HL-60 (cell line): Measurements from ENCODE around the gene TAF3.

ENCODE experiments used
- DNase-seq, 2 experiments: peaks; one replicate each; pipeline ENCODE4 v3.0.0-alpha.2; 2010 to 2020; ENCODE audit warnings: low read depth in 1 of 2, low spot score in 1 of 2
- H3K27ac ChIP-seq: fragments of 250-450 bp; sonication (Bioruptor Pico); replicated peaks from 2 replicates; pipeline ENCODE4 v1.5.1; 2020; ENCODE audit warnings: mild to moderate bottlenecking, moderate library complexity
- H3K27me3 ChIP-seq: fragments of 250-450 bp; sonication (Bioruptor Pico); 2 replicates; pipeline ENCODE4 v1.5.1; 2021; ENCODE audit warnings: mild to moderate bottlenecking, moderate library complexity; ENCODE audit not compliant: insufficient read depth, poor library complexity, severe bottlenecking
- H3K4me3 ChIP-seq: replicated peaks from 2 replicates; pipeline ENCODE4 v1.5.1; 2011; ENCODE audit warnings: mild to moderate bottlenecking, control low read depth, low read length; ENCODE audit not compliant: insufficient read depth
- GABPA ChIP-seq: IDR thresholded peaks from 2 replicates; pipeline ENCODE4 v1.6.1; 2012; ENCODE audit warnings: low read depth
- POLR2AphosphoS5 ChIP-seq: IDR thresholded peaks from 2 replicates; pipeline ENCODE4 v1.6.1; 2012; ENCODE audit warnings: low read depth
- SPI1 ChIP-seq: IDR thresholded peaks from 2 replicates; pipeline ENCODE4 v1.6.1; 2012; ENCODE audit warnings: low read depth, mild to moderate bottlenecking, borderline replicate concordance
- TF ChIP-seq, protein P1 (sequence below): IDR thresholded peaks from 2 replicates; pipeline ENCODE4 v1.6.1; 2012; ENCODE audit warnings: low read depth; ENCODE audit not compliant: insufficient replicate concordance
- TF ChIP-seq, protein P2 (sequence below): IDR thresholded peaks from one replicate; pipeline ENCODE4 v1.5.1; 2011; ENCODE audit warnings: low read length, control low read depth, inconsistent platforms; ENCODE audit not compliant: insufficient read depth

The TAF3 gene

DNA sequence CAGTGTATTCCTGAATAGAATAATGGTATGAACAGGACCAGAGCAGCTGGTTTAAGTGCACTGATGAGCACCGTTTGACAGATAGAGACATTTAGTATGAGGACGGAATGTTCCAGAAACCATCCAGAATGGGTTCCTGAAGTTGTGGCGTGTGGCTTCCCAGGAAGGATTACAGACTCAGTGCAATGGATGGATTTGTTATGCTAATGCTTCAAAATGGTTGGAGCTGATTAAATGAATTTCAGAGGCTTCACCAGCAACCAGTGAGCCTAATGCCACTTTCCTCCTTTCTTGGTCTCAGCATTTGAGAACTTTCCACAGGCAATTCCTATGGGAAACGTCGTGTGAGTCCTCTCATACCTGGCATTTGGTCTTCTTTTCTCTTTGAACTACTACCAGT is 246.1 kb downstream of the TAF3 start:
- Histone ChIP-seq H3K27ac (no peak overlapping the region), H3K27me3 (no peaks in the 10 kb centered on the region), H3K4me3 (no peak overlapping the region)
- DNase-seq, result no peak
- TF ChIP-seq SPI1 (no peak), POLR2AphosphoS5 (no peak), GABPA (no peak)
- TF ChIP-seq, protein P1, sequence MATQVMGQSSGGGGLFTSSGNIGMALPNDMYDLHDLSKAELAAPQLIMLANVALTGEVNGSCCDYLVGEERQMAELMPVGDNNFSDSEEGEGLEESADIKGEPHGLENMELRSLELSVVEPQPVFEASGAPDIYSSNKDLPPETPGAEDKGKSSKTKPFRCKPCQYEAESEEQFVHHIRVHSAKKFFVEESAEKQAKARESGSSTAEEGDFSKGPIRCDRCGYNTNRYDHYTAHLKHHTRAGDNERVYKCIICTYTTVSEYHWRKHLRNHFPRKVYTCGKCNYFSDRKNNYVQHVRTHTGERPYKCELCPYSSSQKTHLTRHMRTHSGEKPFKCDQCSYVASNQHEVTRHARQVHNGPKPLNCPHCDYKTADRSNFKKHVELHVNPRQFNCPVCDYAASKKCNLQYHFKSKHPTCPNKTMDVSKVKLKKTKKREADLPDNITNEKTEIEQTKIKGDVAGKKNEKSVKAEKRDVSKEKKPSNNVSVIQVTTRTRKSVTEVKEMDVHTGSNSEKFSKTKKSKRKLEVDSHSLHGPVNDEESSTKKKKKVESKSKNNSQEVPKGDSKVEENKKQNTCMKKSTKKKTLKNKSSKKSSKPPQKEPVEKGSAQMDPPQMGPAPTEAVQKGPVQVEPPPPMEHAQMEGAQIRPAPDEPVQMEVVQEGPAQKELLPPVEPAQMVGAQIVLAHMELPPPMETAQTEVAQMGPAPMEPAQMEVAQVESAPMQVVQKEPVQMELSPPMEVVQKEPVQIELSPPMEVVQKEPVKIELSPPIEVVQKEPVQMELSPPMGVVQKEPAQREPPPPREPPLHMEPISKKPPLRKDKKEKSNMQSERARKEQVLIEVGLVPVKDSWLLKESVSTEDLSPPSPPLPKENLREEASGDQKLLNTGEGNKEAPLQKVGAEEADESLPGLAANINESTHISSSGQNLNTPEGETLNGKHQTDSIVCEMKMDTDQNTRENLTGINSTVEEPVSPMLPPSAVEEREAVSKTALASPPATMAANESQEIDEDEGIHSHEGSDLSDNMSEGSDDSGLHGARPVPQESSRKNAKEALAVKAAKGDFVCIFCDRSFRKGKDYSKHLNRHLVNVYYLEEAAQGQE, result no peak
- TF ChIP-seq, protein P2, sequence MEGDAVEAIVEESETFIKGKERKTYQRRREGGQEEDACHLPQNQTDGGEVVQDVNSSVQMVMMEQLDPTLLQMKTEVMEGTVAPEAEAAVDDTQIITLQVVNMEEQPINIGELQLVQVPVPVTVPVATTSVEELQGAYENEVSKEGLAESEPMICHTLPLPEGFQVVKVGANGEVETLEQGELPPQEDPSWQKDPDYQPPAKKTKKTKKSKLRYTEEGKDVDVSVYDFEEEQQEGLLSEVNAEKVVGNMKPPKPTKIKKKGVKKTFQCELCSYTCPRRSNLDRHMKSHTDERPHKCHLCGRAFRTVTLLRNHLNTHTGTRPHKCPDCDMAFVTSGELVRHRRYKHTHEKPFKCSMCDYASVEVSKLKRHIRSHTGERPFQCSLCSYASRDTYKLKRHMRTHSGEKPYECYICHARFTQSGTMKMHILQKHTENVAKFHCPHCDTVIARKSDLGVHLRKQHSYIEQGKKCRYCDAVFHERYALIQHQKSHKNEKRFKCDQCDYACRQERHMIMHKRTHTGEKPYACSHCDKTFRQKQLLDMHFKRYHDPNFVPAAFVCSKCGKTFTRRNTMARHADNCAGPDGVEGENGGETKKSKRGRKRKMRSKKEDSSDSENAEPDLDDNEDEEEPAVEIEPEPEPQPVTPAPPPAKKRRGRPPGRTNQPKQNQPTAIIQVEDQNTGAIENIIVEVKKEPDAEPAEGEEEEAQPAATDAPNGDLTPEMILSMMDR, result no peak

GRCh38 chr10:8065651-8066050 is 247.3 kb downstream of the TAF3 start:
- no peak overlapping the region for H3K27ac ChIP-seq
- no peak for DNase-seq
- H3K4me3 ChIP-seq, result no peak overlapping the region
- TF ChIP-seq POLR2AphosphoS5, result no peak
- TF ChIP-seq, protein P2, result no peak
- TF ChIP-seq GABPA, result no peak
- no peak for TF ChIP-seq SPI1
- TF ChIP-seq, protein P1, result no peak
- H3K27me3 ChIP-seq, result no peaks in the 10 kb centered on the region

DNA sequence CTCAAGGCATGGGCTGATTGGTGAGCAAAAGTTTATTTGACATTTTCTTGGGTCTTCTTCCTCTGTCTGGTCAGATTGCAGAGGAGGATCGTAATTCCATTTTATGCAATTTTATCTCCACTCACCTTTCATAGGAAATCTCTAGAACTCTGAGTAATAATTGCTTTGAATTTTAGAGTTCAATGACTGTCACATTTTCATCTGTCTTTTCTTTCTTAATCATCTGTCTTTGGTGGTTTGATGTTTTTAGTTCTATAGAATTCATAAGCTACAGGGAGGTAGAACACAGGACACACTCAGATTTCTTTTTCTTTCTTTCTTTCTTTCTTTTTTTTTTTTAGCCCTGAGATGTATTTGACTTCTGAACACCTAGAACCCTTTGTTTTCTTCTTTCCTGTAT is 247.8 kb downstream of the TAF3 start:
- TF ChIP-seq, protein P1, result no peak
- TF ChIP-seq, protein P2, result no peak
- TF ChIP-seq GABPA (no peak), SPI1 (no peak), POLR2AphosphoS5 (no peak)
- no peak overlapping the region for H3K4me3 ChIP-seq
- no peaks in the 10 kb centered on the region for H3K27me3 ChIP-seq
- no peak overlapping the region for H3K27ac ChIP-seq
- DNase-seq, result no peak
